Thymus (tissue), 11 donors: Measurements from ENCODE around the gene COL19A1. TPM values are rescaled to one million over a fixed set of nuclear protein-coding genes. Genes with fewer than 3 reads are reported as not detected.

Source experiments
- DNase-seq, 9 donors: peaks; one replicate each; pipeline ENCODE4 v3.0.0-alpha.2; 2013; ENCODE audit warnings: low spot score in 9 of 9, low read depth in 6 of 9, missing footprints in 1 of 9
- H3K27ac ChIP-seq, 2 donors: one replicate each; pipeline ENCODE4 v1.5.1; 2013; ENCODE audit warnings: control low read depth in 1 of 2, low read depth in 1 of 2, low read length in 1 of 2, mild to moderate bottlenecking in 1 of 2, moderate library complexity in 1 of 2
- H3K27me3 ChIP-seq, 2 donors: one replicate each; pipeline ENCODE4 v1.5.1; 2013; ENCODE audit warnings: low read length in 1 of 2; ENCODE audit not compliant: control insufficient read depth in 2 of 2, insufficient read depth in 1 of 2
- H3K36me3 ChIP-seq, 2 donors: one replicate each; pipeline ENCODE4 v1.5.1; 2013; ENCODE audit warnings: low read length in 1 of 2, mild to moderate bottlenecking in 1 of 2, moderate library complexity in 1 of 2; ENCODE audit not compliant: control insufficient read depth in 2 of 2, insufficient read depth in 2 of 2
- H3K4me1 ChIP-seq, 2 donors: one replicate each; pipeline ENCODE4 v1.5.1; 2013; ENCODE audit warnings: low read length in 2 of 2; ENCODE audit not compliant: control insufficient read depth in 2 of 2, insufficient read depth in 2 of 2
- H3K4me3 ChIP-seq, 2 donors: one replicate each; pipeline ENCODE4 v1.5.1; 2013; ENCODE audit warnings: low read length in 2 of 2, control low read depth in 1 of 2, mild to moderate bottlenecking in 1 of 2
- H3K9me3 ChIP-seq, 2 donors: one replicate each; pipeline ENCODE4 v1.5.1; 2013; ENCODE audit warnings: low read length in 1 of 2, mild to moderate bottlenecking in 1 of 2; ENCODE audit not compliant: control insufficient read depth in 2 of 2, insufficient read depth in 1 of 2
- WGBS: extraction: QIAGEN DNeasy Blood & Tissue Kit; methylation state at CpG from one replicate; pipeline ENCODE4 v1.1.7; 2013; 5-methylcytosine and 5-hydroxymethylcytosine counted together
- polyA plus RNA-seq: library from polyadenylated mRNA; stranded (reverse); fragments of 200-250 nt; gene quantifications from one replicate; pipeline ENCODE4 v1.2.3, GENCODE V29; 2013
- total RNA-seq: library from RNA; stranded (reverse); fragments of 120-200 nt; gene quantifications from one replicate; pipeline ENCODE4 v1.2.4, GENCODE V29; 2013
- donor health status: healthy.

Gene COL19A1
- total and polyA plus RNA-seq, 2 donors = 0.34 to 8.7 TPM

- no peaks in the 10 kb centered on the region for H3K36me3 ChIP-seq
- H3K9me3 ChIP-seq = no peaks in the 10 kb centered on the region
- no peak overlapping the region for H3K27ac ChIP-seq
- no peaks in the 10 kb centered on the region for H3K4me1 ChIP-seq
- 86% methylated on average over 1 of the region's 1 CpG for WGBS
- H3K27me3 ChIP-seq = no peaks in the 10 kb centered on the region
- no peak overlapping the region for H3K4me3 ChIP-seq
- no peak for DNase-seq
These were observed 264.5 kb downstream of the COL19A1 start for GRCh38 chr6:70130865-70131264.

- Histone ChIP-seq H3K27me3 (no peaks in the 10 kb centered on the region), H3K9me3 (no peaks in the 10 kb centered on the region), H3K27ac (no peak overlapping the region), H3K4me3 (no peak overlapping the region), H3K4me1 (no peaks in the 10 kb centered on the region), H3K36me3 (no peaks in the 10 kb centered on the region)
- no peak for DNase-seq
- WGBS = 82% methylated on average over 2 of the region's 2 CpGs
These were observed 265.2 kb downstream of the COL19A1 start for GRCh38 chr6:70131528-70131927.

- WGBS = 54% methylated on average over 4 of the region's 4 CpGs
- DNase-seq = no peak
These were observed 266.9 kb downstream of the COL19A1 start for GRCh38 chr6:70133246-70133645.

GRCh38 chr6:70134542-70134941 is 268.2 kb downstream of the COL19A1 start:
- H3K27me3 ChIP-seq = no peaks in the 10 kb centered on the region
- no peak for DNase-seq
- no peaks in the 10 kb centered on the region for H3K36me3 ChIP-seq
- no peaks in the 10 kb centered on the region for H3K9me3 ChIP-seq
- H3K27ac ChIP-seq = no peak overlapping the region
- whole genome bisulfite sequencing = 98% methylated on average over 2 of the region's 2 CpGs
- no peak overlapping the region for H3K4me3 ChIP-seq
- no peaks in the 10 kb centered on the region for H3K4me1 ChIP-seq

More at GRCh38 chr6:70133246-70133645, 266.9 kb downstream of the COL19A1 start:
- Histone ChIP-seq H3K4me3 (no peak overlapping the region), H3K9me3 (no peaks in the 10 kb centered on the region), H3K27ac (no peak overlapping the region), H3K36me3 (no peaks in the 10 kb centered on the region), H3K27me3 (no peaks in the 10 kb centered on the region), H3K4me1 (no peaks in the 10 kb centered on the region)

GRCh38 chr6:70135219-70136160 is 269.1 kb downstream of the COL19A1 start:
- H3K4me3 ChIP-seq = no peak overlapping the region
- no peak overlapping the region for H3K27ac ChIP-seq
- no peaks in the 10 kb centered on the region for H3K36me3 ChIP-seq
- H3K9me3 ChIP-seq = no peaks in the 10 kb centered on the region
- no peaks in the 10 kb centered on the region for H3K27me3 ChIP-seq
- no peak for DNase-seq
- H3K4me1 ChIP-seq = no peaks in the 10 kb centered on the region
- WGBS = 80% methylated on average over 10 of the region's 10 CpGs

- no peak for DNase-seq
- Histone ChIP-seq H3K4me1 (no peaks in the 10 kb centered on the region), H3K27ac (no peak overlapping the region), H3K27me3 (no peaks in the 10 kb centered on the region), H3K4me3 (no peak overlapping the region), H3K36me3 (no peaks in the 10 kb centered on the region), H3K9me3 (no peaks in the 10 kb centered on the region)
- 42% methylated on average over 1 of the region's 1 CpG for WGBS
These were observed 270.6 kb downstream of the COL19A1 start for GRCh38 chr6:70136996-70137395.

- H3K9me3 ChIP-seq = no peaks in the 10 kb centered on the region
- H3K4me1 ChIP-seq = no peaks in the 10 kb centered on the region
- no peak overlapping the region for H3K4me3 ChIP-seq
- H3K27ac ChIP-seq = no peak overlapping the region
- no peaks in the 10 kb centered on the region for H3K36me3 ChIP-seq
- 73% methylated on average over 2 of the region's 2 CpGs for WGBS
- no peak for DNase-seq
- H3K27me3 ChIP-seq = no peaks in the 10 kb centered on the region
These were observed 274.1 kb downstream of the COL19A1 start for GRCh38 chr6:70140496-70140895.

GRCh38 chr6:70142034-70142433 is 275.7 kb downstream of the COL19A1 start:
- no peaks in the 10 kb centered on the region for H3K36me3 ChIP-seq
- no peaks in the 10 kb centered on the region for H3K9me3 ChIP-seq
- no peaks in the 10 kb centered on the region for H3K4me1 ChIP-seq
- no peak overlapping the region for H3K27ac ChIP-seq
- no peak overlapping the region for H3K4me3 ChIP-seq
- no peak for DNase-seq
- WGBS = 88% methylated on average over 4 of the region's 4 CpGs
- H3K27me3 ChIP-seq = no peaks in the 10 kb centered on the region

- no peaks in the 10 kb centered on the region for H3K27me3 ChIP-seq
- no peak overlapping the region for H3K4me3 ChIP-seq
- H3K27ac ChIP-seq = no peak overlapping the region
- no peaks in the 10 kb centered on the region for H3K9me3 ChIP-seq
- WGBS = 91% methylated on average over 2 of the region's 2 CpGs
- DNase-seq = no peak
- no peaks in the 10 kb centered on the region for H3K36me3 ChIP-seq
- H3K4me1 ChIP-seq = no peaks in the 10 kb centered on the region
These were observed 278.8 kb downstream of the COL19A1 start for GRCh38 chr6:70145178-70145577.
